Measurements from ENCODE around the gene C6orf136.

The C6orf136 gene

GRCh38 chr6:30615958-30616810, 30.7 kb upstream of the C6orf136 start:
- DNase-seq (ENCODE audit: low read depth): no peak
- TF ChIP-seq, protein P1, sequence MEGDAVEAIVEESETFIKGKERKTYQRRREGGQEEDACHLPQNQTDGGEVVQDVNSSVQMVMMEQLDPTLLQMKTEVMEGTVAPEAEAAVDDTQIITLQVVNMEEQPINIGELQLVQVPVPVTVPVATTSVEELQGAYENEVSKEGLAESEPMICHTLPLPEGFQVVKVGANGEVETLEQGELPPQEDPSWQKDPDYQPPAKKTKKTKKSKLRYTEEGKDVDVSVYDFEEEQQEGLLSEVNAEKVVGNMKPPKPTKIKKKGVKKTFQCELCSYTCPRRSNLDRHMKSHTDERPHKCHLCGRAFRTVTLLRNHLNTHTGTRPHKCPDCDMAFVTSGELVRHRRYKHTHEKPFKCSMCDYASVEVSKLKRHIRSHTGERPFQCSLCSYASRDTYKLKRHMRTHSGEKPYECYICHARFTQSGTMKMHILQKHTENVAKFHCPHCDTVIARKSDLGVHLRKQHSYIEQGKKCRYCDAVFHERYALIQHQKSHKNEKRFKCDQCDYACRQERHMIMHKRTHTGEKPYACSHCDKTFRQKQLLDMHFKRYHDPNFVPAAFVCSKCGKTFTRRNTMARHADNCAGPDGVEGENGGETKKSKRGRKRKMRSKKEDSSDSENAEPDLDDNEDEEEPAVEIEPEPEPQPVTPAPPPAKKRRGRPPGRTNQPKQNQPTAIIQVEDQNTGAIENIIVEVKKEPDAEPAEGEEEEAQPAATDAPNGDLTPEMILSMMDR (IDR thresholded peaks at IDR 0.05; ENCODE audit: low read depth, low read length, missing control alignments): no peak
- H3K4me3 ChIP-seq (ENCODE audit: low read depth, low read length): peak overlapping the region; percentile 54
- in situ Hi-C loops (cut with HindIII; ENCODE audit: low sequenced_read_pairs): no loop called here

DNA sequence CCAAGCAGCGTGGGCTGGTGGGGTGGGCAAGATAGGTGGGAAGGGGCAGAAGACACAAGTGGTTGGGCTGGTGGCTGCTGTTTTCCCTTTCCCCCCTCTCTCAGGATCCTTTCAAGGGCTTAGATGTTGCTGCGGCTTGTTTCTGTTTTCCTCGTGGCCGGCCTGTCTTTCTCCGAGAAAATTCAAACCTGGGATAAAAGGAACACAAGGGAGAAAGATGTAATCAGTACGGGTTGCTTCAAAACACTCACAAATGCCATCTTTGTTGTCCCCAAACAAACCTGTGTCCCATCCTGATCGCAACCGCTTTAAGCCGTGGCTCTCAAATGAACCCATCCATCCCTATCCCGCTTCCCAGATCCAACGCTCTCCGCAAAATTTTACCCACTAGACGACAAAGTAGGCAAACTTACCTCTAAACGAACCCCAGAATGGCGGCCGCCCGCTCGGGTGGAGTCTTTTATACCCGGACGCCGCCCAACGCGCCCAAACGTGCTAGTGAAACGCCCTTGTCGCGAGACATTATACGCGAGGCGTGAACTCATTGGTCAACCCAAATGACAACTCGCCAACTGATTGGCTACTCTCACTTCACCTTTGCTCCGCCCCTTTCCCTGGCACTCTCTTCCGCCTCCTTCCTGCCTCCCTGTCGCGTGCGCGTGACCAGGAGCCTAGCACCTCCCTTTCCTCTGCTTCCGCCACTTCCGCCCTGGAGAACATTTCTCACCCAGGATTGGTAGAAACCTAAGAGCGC, 29.9 kb upstream of the C6orf136 start, which contains the start of gene PPP1R10:
Gene PPP1R10 (minus strand): TSS at position 433 of the 754 bp plus-strand sequence. CDS start 7,299 bp downstream, outside the sequence.
- TF ChIP-seq, protein P1 (IDR thresholded peaks at IDR 0.05; ENCODE audit: low read depth, low read length, missing control alignments): no peak
- in situ Hi-C loops (cut with HindIII; ENCODE audit: low sequenced_read_pairs): no loop called here

GRCh38 chr6:30617565-30618269, 29.2 kb upstream of the C6orf136 start, which contains the start of gene MRPS18B:
Gene MRPS18B, plus strand, starts transcription at chr6:30617840. Its CDS starts 26 bp downstream, at chr6:30617866.
- TF ChIP-seq, protein P1 (IDR thresholded peaks at IDR 0.05; ENCODE audit: low read depth, low read length, missing control alignments): no peak
- H3K4me3 ChIP-seq (ENCODE audit: low read depth, low read length): peak within 1 kb of the TSS; percentile 86
- DNase-seq (ENCODE audit: low read depth): peak; percentile 97
- in situ Hi-C loops (cut with HindIII; ENCODE audit: low sequenced_read_pairs): no loop called here

More for the DNA sequence above, 29.9 kb upstream of the C6orf136 start, which contains the start of gene PPP1R10:
- H3K4me3 ChIP-seq (ENCODE audit: low read depth, low read length): peak within 1 kb of the TSS; percentile 86
- DNase-seq (ENCODE audit: low read depth): peak; percentile 100

DNA sequence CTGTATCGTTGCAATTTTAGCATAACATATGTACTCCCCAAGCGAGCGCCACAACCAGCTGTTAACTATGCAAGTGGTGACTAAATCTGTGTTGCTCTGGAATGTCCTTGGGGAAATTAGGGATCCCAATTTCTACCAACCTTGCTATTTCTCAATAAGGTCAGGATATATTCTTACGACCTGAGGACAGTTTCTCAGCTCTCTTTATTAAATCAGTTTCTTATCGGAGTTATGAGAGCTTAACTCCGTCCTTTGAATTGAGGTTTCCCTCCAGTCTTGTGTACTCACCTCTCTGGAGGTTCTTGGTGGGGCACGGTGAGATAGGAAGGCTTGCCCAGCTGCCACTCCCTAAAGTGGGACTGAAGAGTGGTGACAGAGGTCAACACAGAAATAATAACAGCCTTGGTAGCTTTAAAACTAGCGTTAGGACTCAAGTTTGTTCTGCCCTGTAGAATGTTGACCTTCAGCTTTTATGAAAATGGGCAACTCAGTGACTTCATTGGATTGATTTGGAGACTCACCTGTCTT, 28.6 kb upstream of the C6orf136 start:
- no peak for DNase-seq (ENCODE audit: low read depth)
- in situ Hi-C loops (cut with HindIII; ENCODE audit: low sequenced_read_pairs): no loop called here
- TF ChIP-seq, protein P1 (IDR thresholded peaks at IDR 0.05; ENCODE audit: low read depth, low read length, missing control alignments): no peak
- H3K4me3 ChIP-seq (ENCODE audit: low read depth, low read length): peak overlapping the region; percentile 86

DNA sequence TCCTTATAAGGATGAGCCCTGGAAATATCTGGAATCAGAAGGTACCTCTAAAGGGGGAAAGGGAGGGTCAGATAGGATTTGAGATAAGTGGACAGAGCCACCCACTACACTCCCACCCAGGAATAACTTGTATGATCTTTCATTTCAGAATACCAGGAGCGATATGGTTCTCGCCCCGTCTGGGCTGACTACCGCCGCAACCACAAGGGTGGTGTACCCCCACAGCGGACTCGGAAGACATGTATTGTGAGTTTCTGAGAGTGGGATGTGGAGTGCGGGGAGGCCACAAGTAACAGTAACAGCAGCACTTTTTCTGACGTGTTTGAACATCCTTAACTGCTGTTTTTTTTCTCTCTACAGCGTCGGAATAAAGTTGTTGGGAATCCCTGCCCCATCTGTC, 27.4 kb upstream of the C6orf136 start:
- in situ Hi-C loops (cut with HindIII; ENCODE audit: low sequenced_read_pairs): no loop called here
- no peak overlapping the region for H3K4me3 ChIP-seq (ENCODE audit: low read depth, low read length)
- TF ChIP-seq, protein P1 (IDR thresholded peaks at IDR 0.05; ENCODE audit: low read depth, low read length, missing control alignments): no peak
- no peak for DNase-seq (ENCODE audit: low read depth)

GRCh38 chr6:30625511-30625910, 21.4 kb upstream of the C6orf136 start:
- no peak overlapping the region for H3K4me3 ChIP-seq (ENCODE audit: low read depth, low read length)
- TF ChIP-seq, protein P1 (IDR thresholded peaks at IDR 0.05; ENCODE audit: low read depth, low read length, missing control alignments): no peak
- no peak for DNase-seq (ENCODE audit: low read depth)
- in situ Hi-C loops (cut with HindIII; ENCODE audit: low sequenced_read_pairs): no loop called here

Data from astrocyte of the cerebellum (primary cell).